ENCODE measurements around the gene ADAMTSL5.
"Not testable (repeated sequence)": the region's sequence is repeated elsewhere in the genome, so short reads cannot be mapped to it uniquely, and the experiment has no call there.

The ADAMTSL5 gene

GRCh38 chr19:1520203-1520780, 7.5 kb upstream of the ADAMTSL5 start:
- Histone ChIP-seq H3K4me1 (peaks cover 0 to 9% (median 7%) of the 10 kb centered on the region in 4 donors), H3K27me3 (peaks cover 0 to 64% of the 10 kb centered on the region in 2 donors), H3K9me3 (no peaks in the 10 kb centered on the region), H3K36me3 (no peaks in the 10 kb centered on the region), H3K27ac (no peak overlapping the region), H3K4me3 (no peak overlapping the region)
- intact Hi-C loops (cut with DNase I; ENCODE audit: low total_unique reads) = no loop called here
- no peak for TF ChIP-seq CTCF (IDR thresholded peaks at IDR 0.05)
- DNase-seq = no peak

- DNase-seq; H3K4me1 ChIP-seq; H3K9me3 ChIP-seq; H3K4me3 ChIP-seq; H3K36me3 ChIP-seq; H3K27ac ChIP-seq; intact Hi-C loops (cut with DNase I; ENCODE audit: low total_unique reads): not testable (repeated sequence)
- H3K27me3 ChIP-seq = peaks cover 0 to 64% of the 10 kb centered on the region in 2 donors
These were observed 7.0 kb upstream of the ADAMTSL5 start for GRCh38 chr19:1519802-1520201.

- peaks cover 0 to 63% of the 10 kb centered on the region in 2 donors for H3K27me3 ChIP-seq
- intact Hi-C loops (cut with DNase I; ENCODE audit: low total_unique reads) = no loop called here
- no peaks in the 10 kb centered on the region for H3K36me3 ChIP-seq
- DNase-seq = no peak
- H3K4me1 ChIP-seq = peaks cover 0 to 5% (median 3%) of the 10 kb centered on the region in 4 donors
- no peak overlapping the region for H3K27ac ChIP-seq
- no peaks in the 10 kb centered on the region for H3K9me3 ChIP-seq
- no peak overlapping the region for H3K4me3 ChIP-seq
- TF ChIP-seq CTCF (IDR thresholded peaks at IDR 0.05) = no peak
These were observed 5.7 kb upstream of the ADAMTSL5 start for GRCh38 chr19:1518471-1518870.

DNA sequence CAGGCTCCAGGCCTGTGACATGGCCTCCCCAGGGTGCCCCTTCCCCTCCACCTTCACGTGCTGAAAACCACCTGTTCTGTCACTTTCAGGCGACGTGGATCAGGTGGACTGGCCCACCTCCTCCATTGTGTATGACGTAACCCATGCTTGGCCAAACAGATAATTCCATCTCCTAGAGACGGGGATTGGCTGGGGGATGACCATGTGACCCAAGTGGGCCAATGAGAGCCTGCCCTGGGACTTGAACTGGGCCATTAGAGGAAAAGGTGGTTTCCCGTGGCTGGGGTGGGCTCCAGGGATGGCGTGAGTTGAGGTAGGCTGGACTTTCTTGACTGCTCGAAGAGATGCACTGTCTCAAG, 3.6 kb upstream of the ADAMTSL5 start:
- Histone ChIP-seq H3K4me1 (peaks cover 0 to 26% (median 11%) of the 10 kb centered on the region in 4 donors), H3K36me3 (no peaks in the 10 kb centered on the region), H3K9me3 (no peaks in the 10 kb centered on the region), H3K27me3 (peaks cover 0 to 69% of the 10 kb centered on the region in 2 donors), H3K4me3 (no peak overlapping the region), H3K27ac (no peak overlapping the region)
- DNase-seq = no peak
- intact Hi-C loops (cut with DNase I; ENCODE audit: low total_unique reads) = no loop called here
- TF ChIP-seq CTCF (IDR thresholded peaks at IDR 0.05) = no peak

GRCh38 chr19:1514986-1515721, 2.3 kb upstream of the ADAMTSL5 start:
- H3K36me3 ChIP-seq = no peaks in the 10 kb centered on the region
- no peak for DNase-seq
- no peak overlapping the region for H3K27ac ChIP-seq
- no peak for TF ChIP-seq CTCF (IDR thresholded peaks at IDR 0.05)
- H3K27me3 ChIP-seq = peaks cover 0 to 76% of the 10 kb centered on the region in 2 donors
- peaks cover 0 to 27% (median 11%) of the 10 kb centered on the region in 4 donors for H3K4me1 ChIP-seq
- H3K9me3 ChIP-seq = no peaks in the 10 kb centered on the region
- intact Hi-C loops (cut with DNase I; ENCODE audit: low total_unique reads) = no loop called here
- H3K4me3 ChIP-seq = no peak overlapping the region

DNA sequence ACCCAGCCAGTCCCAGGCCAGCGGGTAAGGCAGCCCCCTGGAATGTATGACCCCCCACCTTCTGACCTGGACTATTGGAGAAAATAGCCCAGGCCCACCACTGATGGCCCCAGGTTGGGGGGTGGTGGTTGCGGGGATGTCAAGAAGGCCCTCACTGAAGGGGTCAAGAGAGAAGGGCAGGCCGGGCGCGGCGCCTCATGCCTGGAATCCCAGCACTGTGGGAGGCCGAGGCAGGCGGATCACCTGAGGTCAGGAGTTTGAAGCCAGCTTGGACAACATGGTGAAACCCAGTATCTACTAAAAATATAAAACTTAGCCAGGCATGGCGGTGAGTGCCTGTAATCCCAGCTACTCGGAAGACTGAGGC, 1.5 kb upstream of the ADAMTSL5 start:
- no peak for DNase-seq
- Histone ChIP-seq H3K36me3 (no peaks in the 10 kb centered on the region), H3K9me3 (no peaks in the 10 kb centered on the region), H3K27me3 (peaks cover 0 to 71% of the 10 kb centered on the region in 2 donors), H3K4me1 (peaks cover 0 to 27% (median 11%) of the 10 kb centered on the region in 4 donors), H3K27ac (no peak overlapping the region), H3K4me3 (no peak overlapping the region)
- intact Hi-C loops (cut with DNase I; ENCODE audit: low total_unique reads) = no loop called here
- no peak for TF ChIP-seq CTCF (IDR thresholded peaks at IDR 0.05)
